ENCODE results near the gene EPN2.

GRCh38 chr17:19370493-19370960 lies 133.4 kb downstream of the EPN2 start:
- TF ChIP-seq CTCF (conservative IDR thresholded peaks at IDR 0.05; ENCODE audit: low read length) (no peak), EZH2phosphoT487 (IDR thresholded peaks at IDR 0.05; ENCODE audit: borderline replicate concordance, low read depth, low read length) (no peak)

Measured in OCI-LY7 (cell line).